ENCODE measurements around the gene TTLL10. TPM values are rescaled to one million over a fixed set of nuclear protein-coding genes. Genes with fewer than 3 reads are reported as not detected.

The TTLL10 gene
- total and polyA plus RNA-seq, 2 experiments from 2014 or later, result 0.45 TPM; not detected in 1

DNA sequence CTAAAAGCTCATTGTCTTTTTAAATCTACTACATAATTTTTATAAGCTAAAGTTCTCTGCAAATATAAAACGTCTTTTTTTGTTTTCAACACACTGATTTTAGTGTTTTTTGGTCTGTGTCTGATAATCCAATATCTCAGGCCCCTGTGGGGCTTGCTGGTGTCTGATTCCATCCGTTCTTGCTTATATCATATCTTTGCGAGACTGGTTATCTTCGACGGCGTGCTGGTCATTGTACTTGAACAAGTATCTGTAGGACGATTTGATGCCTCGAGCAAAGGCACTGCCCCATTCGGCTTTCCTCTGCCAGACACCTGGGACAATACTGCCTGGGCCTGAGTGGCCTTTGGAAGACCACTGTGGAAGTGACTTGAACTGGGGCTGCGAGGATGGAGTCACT is 18.4 kb upstream of the TTLL10 start (continued):
- TF ChIP-seq, protein P1, sequence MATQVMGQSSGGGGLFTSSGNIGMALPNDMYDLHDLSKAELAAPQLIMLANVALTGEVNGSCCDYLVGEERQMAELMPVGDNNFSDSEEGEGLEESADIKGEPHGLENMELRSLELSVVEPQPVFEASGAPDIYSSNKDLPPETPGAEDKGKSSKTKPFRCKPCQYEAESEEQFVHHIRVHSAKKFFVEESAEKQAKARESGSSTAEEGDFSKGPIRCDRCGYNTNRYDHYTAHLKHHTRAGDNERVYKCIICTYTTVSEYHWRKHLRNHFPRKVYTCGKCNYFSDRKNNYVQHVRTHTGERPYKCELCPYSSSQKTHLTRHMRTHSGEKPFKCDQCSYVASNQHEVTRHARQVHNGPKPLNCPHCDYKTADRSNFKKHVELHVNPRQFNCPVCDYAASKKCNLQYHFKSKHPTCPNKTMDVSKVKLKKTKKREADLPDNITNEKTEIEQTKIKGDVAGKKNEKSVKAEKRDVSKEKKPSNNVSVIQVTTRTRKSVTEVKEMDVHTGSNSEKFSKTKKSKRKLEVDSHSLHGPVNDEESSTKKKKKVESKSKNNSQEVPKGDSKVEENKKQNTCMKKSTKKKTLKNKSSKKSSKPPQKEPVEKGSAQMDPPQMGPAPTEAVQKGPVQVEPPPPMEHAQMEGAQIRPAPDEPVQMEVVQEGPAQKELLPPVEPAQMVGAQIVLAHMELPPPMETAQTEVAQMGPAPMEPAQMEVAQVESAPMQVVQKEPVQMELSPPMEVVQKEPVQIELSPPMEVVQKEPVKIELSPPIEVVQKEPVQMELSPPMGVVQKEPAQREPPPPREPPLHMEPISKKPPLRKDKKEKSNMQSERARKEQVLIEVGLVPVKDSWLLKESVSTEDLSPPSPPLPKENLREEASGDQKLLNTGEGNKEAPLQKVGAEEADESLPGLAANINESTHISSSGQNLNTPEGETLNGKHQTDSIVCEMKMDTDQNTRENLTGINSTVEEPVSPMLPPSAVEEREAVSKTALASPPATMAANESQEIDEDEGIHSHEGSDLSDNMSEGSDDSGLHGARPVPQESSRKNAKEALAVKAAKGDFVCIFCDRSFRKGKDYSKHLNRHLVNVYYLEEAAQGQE (IDR thresholded peaks at IDR 0.05; ENCODE audit: unreplicated experiment), result no peak

DNA sequence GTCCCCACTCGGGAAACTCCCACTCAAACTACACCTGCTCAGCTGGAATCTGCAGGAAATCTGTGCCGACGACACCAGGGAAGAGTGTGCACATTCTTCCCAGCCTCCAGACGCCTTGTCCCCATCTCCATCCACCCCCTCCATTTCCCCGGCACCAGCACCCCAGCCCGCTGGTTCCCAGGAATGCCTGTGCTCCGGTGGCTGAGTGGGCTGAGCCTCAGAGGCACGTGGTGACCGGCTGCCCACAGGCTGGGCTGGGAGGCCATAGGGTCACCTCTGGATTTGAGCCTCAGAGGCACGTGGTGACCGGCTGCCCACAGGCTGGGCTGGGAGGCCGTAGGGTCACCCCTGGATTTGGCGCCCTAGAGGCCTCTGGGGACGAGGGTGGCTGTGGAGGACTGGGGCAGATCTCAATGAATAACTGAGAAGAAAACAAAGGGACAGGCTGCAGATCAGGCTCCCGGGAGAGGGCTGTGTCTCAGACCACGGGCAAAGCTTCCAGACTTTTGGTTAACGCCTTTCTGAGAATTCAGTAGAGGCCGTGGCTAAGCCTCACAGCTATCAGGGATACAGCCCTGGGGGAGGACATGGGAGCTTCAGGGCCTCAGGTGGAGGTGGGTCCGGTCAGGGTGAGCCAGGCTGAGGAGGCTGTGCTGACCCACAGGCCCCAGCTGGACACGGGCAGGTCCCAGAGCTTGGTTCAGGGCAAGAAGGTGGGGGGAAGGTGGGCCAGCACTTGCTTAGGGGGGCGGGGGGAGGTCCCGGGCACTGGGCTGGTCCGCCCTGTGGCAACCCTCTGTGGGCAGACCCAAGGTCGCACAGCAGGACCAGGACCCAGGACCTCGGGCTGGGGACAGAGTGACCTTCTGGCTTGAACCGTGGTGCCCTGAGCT is 17.3 kb upstream of the TTLL10 start:
- Histone ChIP-seq H3K79me2 (replicated peaks; ENCODE audit: insufficient read depth) (no peaks in the 10 kb centered on the region), H3K9me2 (ENCODE audit: insufficient read depth) (no peaks in the 10 kb centered on the region), H4K20me1 (replicated peaks; ENCODE audit: insufficient read depth) (no peaks in the 10 kb centered on the region), H3K4me3 (no peak overlapping the region), H3K27ac (ENCODE audit: low read depth) (no peak overlapping the region), H3F3A (replicated peaks; ENCODE audit: low read depth) (0 out of 2 replicates have a peak, but pooled peaks cover 8% of the 10 kb centered on the region), H3K27me3 (ENCODE audit: insufficient read depth) (no peaks in the 10 kb centered on the region), H3K4me1 (ENCODE audit: insufficient read depth) (no peaks in the 10 kb centered on the region; the same call in 1 of the 2 replicates), H3K36me3 (ENCODE audit: insufficient read depth) (no peaks in the 10 kb centered on the region), H3K4me2 (0 out of 2 replicates have a peak overlapping the region, but pooled peaks have one; percentile 48), H2AFZ (no peak overlapping the region)
- Mint-ChIP-seq H3K4me1 (no peaks in the 10 kb centered on the region; the same call in 1 of the 3 replicates), H3K27me3 (ENCODE audit: insufficient read depth, low read depth, poor library complexity) (peaks cover 25% of the 10 kb centered on the region), H3K27ac (no peak overlapping the region), H3K4me3 (peak overlapping the region; percentile 47; the same call in 2 of the 3 replicates), H3K36me3 (ENCODE audit: low read depth) (peaks cover 23% of the 10 kb centered on the region), H3K9me3 (peaks cover 35% of the 10 kb centered on the region)
- no peak for DNase-seq (ENCODE audit: low spot score)
- no peak for ATAC-seq
- TF ChIP-seq, protein P2, sequence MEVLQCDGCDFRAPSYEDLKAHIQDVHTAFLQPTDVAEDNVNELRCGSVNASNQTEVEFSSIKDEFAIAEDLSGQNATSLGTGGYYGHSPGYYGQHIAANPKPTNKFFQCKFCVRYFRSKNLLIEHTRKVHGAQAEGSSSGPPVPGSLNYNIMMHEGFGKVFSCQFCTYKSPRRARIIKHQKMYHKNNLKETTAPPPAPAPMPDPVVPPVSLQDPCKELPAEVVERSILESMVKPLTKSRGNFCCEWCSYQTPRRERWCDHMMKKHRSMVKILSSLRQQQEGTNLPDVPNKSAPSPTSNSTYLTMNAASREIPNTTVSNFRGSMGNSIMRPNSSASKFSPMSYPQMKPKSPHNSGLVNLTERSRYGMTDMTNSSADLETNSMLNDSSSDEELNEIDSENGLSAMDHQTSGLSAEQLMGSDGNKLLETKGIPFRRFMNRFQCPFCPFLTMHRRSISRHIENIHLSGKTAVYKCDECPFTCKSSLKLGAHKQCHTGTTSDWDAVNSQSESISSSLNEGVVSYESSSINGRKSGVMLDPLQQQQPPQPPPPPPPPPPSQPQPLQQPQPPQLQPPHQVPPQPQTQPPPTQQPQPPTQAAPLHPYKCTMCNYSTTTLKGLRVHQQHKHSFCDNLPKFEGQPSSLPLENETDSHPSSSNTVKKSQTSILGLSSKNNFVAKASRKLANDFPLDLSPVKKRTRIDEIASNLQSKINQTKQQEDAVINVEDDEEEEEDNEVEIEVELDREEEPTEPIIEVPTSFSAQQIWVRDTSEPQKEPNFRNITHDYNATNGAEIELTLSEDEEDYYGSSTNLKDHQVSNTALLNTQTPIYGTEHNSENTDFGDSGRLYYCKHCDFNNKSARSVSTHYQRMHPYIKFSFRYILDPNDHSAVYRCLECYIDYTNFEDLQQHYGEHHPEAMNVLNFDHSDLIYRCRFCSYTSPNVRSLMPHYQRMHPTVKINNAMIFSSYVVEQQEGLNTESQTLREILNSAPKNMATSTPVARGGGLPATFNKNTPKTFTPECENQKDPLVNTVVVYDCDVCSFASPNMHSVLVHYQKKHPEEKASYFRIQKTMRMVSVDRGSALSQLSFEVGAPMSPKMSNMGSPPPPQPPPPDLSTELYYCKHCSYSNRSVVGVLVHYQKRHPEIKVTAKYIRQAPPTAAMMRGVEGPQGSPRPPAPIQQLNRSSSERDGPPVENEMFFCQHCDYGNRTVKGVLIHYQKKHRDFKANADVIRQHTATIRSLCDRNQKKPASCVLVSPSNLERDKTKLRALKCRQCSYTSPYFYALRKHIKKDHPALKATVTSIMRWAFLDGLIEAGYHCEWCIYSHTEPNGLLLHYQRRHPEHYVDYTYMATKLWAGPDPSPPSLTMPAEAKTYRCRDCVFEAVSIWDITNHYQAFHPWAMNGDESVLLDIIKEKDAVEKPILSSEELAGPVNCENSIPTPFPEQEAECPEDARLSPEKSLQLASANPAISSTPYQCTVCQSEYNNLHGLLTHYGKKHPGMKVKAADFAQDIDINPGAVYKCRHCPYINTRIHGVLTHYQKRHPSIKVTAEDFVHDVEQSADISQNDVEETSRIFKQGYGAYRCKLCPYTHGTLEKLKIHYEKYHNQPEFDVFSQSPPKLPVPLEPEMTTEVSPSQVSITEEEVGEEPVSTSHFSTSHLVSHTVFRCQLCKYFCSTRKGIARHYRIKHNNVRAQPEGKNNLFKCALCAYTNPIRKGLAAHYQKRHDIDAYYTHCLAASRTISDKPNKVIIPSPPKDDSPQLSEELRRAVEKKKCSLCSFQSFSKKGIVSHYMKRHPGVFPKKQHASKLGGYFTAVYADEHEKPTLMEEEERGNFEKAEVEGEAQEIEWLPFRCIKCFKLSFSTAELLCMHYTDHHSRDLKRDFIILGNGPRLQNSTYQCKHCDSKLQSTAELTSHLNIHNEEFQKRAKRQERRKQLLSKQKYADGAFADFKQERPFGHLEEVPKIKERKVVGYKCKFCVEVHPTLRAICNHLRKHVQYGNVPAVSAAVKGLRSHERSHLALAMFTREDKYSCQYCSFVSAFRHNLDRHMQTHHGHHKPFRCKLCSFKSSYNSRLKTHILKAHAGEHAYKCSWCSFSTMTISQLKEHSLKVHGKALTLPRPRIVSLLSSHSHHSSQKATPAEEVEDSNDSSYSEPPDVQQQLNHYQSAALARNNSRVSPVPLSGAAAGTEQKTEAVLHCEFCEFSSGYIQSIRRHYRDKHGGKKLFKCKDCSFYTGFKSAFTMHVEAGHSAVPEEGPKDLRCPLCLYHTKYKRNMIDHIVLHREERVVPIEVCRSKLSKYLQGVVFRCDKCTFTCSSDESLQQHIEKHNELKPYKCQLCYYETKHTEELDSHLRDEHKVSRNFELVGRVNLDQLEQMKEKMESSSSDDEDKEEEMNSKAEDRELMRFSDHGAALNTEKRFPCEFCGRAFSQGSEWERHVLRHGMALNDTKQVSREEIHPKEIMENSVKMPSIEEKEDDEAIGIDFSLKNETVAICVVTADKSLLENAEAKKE (CRISPR knock-in tag; IDR thresholded peaks at IDR 0.05), result no peak
- TF ChIP-seq CREB1 (CRISPR knock-in tag; IDR thresholded peaks at IDR 0.05; ENCODE audit: low read depth) (no peak), NANOG (IDR thresholded peaks at IDR 0.05; ENCODE audit: borderline replicate concordance) (no peak), EZH2 (IDR thresholded peaks at IDR 0.05; ENCODE audit: low read depth, unreplicated experiment) (no peak), ZNF331 (CRISPR knock-in tag; IDR thresholded peaks at IDR 0.05; ENCODE audit: low read depth) (no peak), JUNB (IDR thresholded peaks at IDR 0.05; ENCODE audit: unreplicated experiment) (no peak), POLR2AphosphoS5 (IDR thresholded peaks at IDR 0.05; ENCODE audit: low read depth) (no peak), EZH2phosphoT487 (IDR thresholded peaks at IDR 0.05; ENCODE audit: unreplicated experiment) (no peak)
- TF ChIP-seq, protein P3, sequence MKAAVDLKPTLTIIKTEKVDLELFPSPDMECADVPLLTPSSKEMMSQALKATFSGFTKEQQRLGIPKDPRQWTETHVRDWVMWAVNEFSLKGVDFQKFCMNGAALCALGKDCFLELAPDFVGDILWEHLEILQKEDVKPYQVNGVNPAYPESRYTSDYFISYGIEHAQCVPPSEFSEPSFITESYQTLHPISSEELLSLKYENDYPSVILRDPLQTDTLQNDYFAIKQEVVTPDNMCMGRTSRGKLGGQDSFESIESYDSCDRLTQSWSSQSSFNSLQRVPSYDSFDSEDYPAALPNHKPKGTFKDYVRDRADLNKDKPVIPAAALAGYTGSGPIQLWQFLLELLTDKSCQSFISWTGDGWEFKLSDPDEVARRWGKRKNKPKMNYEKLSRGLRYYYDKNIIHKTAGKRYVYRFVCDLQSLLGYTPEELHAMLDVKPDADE (IDR thresholded peaks at IDR 0.05), result no peak
- TF ChIP-seq, protein P4, sequence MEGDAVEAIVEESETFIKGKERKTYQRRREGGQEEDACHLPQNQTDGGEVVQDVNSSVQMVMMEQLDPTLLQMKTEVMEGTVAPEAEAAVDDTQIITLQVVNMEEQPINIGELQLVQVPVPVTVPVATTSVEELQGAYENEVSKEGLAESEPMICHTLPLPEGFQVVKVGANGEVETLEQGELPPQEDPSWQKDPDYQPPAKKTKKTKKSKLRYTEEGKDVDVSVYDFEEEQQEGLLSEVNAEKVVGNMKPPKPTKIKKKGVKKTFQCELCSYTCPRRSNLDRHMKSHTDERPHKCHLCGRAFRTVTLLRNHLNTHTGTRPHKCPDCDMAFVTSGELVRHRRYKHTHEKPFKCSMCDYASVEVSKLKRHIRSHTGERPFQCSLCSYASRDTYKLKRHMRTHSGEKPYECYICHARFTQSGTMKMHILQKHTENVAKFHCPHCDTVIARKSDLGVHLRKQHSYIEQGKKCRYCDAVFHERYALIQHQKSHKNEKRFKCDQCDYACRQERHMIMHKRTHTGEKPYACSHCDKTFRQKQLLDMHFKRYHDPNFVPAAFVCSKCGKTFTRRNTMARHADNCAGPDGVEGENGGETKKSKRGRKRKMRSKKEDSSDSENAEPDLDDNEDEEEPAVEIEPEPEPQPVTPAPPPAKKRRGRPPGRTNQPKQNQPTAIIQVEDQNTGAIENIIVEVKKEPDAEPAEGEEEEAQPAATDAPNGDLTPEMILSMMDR (conservative IDR thresholded peaks at IDR 0.05; ENCODE audit: low read depth in 2 of 2), result no peak

All from GM23338 (cell line).